ENCODE results near the gene ZNF474.

The ZNF474 gene

GRCh38 chr5:122181863-122182262, 52.5 kb downstream of the ZNF474 start:
- no peak for DNase-seq (ENCODE audit: low read depth)

GRCh38 chr5:122182491-122182921, 53.2 kb downstream of the ZNF474 start:
- peak; percentile 79 for DNase-seq (ENCODE audit: low read depth)

- DNase-seq (ENCODE audit: low read depth), result no peak
Measured at GRCh38 chr5:122183098-122183787, 53.9 kb downstream of the ZNF474 start.

- DNase-seq (ENCODE audit: low read depth), result no peak
Measured at GRCh38 chr5:122183788-122184170, 54.4 kb downstream of the ZNF474 start.

- DNase-seq (ENCODE audit: low read depth), result no peak
Measured at GRCh38 chr5:122184676-122185255, 55.4 kb downstream of the ZNF474 start.

GRCh38 chr5:122187426-122187825, 58.1 kb downstream of the ZNF474 start:
- no peak for DNase-seq (ENCODE audit: low read depth)

- no peak for DNase-seq (ENCODE audit: low read depth)
Measured at GRCh38 chr5:122190156-122190555, 60.8 kb downstream of the ZNF474 start.

- DNase-seq (ENCODE audit: low read depth), result no peak
Measured at GRCh38 chr5:122192497-122193496, 63.5 kb downstream of the ZNF474 start.

- DNase-seq (ENCODE audit: low read depth), result peak; percentile 27
Measured at GRCh38 chr5:122195802-122196394, 66.6 kb downstream of the ZNF474 start.

GRCh38 chr5:122199146-122199545, 69.8 kb downstream of the ZNF474 start:
- DNase-seq (ENCODE audit: low read depth), result no peak

- DNase-seq (ENCODE audit: low read depth), result no peak
Measured at GRCh38 chr5:122200450-122200849, 71.1 kb downstream of the ZNF474 start.

GRCh38 chr5:122200865-122201264, 71.5 kb downstream of the ZNF474 start:
- no peak for DNase-seq (ENCODE audit: low read depth)

- DNase-seq (ENCODE audit: low read depth), result no peak
Measured at GRCh38 chr5:122201365-122201764, 72.0 kb downstream of the ZNF474 start.

- DNase-seq (ENCODE audit: low read depth), result no peak
Measured at GRCh38 chr5:122202952-122203351, 73.6 kb downstream of the ZNF474 start.
